Esophagus (tissue), 2 donors: ENCODE data around the gene SERGEF. TPM values are rescaled to one million over a fixed set of nuclear protein-coding genes. Genes with fewer than 3 reads are reported as not detected.

ENCODE experiments used
- H3K27ac ChIP-seq, 2 donors: one replicate each; pipeline ENCODE4 v1.5.1; 2013; ENCODE audit warnings: low read depth in 2 of 2, mild to moderate bottlenecking in 2 of 2, inconsistent platforms in 1 of 2, low read length in 1 of 2, moderate library complexity in 1 of 2
- H3K27me3 ChIP-seq, 2 donors: one replicate each; pipeline ENCODE4 v1.6.1; 2013; ENCODE audit warnings: low read length in 2 of 2, control low read depth in 1 of 2, mild to moderate bottlenecking in 1 of 2; ENCODE audit not compliant: insufficient read depth in 2 of 2, control insufficient read depth in 1 of 2
- H3K36me3 ChIP-seq, 2 donors: one replicate each; pipeline ENCODE4 v1.6.1; 2013; ENCODE audit warnings: low read length in 1 of 2; ENCODE audit not compliant: control insufficient read depth in 2 of 2, insufficient read depth in 2 of 2
- H3K4me1 ChIP-seq, 2 donors: one replicate each; pipeline ENCODE4 v1.6.1; 2013; ENCODE audit warnings: low read length in 1 of 2; ENCODE audit not compliant: control insufficient read depth in 2 of 2, insufficient read depth in 2 of 2
- H3K4me3 ChIP-seq, 2 donors: one replicate each; pipeline ENCODE4 v1.5.1; 2013; ENCODE audit warnings: low read length in 2 of 2, mild to moderate bottlenecking in 2 of 2, low read depth in 1 of 2, moderate library complexity in 1 of 2
- H3K9me3 ChIP-seq, 2 donors: one replicate each; pipeline ENCODE4 v1.6.1; 2013; ENCODE audit warnings: mild to moderate bottlenecking in 2 of 2, low read depth in 1 of 2, low read length in 1 of 2, moderate library complexity in 1 of 2; ENCODE audit not compliant: control insufficient read depth in 2 of 2, insufficient read depth in 1 of 2
- WGBS, 2 donors: extraction: QIAGEN DNeasy Blood & Tissue Kit; methylation state at CpG; one replicate each; pipeline ENCODE4 v1.1.7; 2013; 5-methylcytosine and 5-hydroxymethylcytosine counted together
- polyA plus RNA-seq, 2 donors: library from polyadenylated mRNA; stranded (reverse); fragments of 200-250 nt; gene quantifications; one replicate each; pipeline ENCODE4 v1.2.3, GENCODE V29; 2013
- donor health status: healthy with polysubstance abuse.
- donor health status: Bipolar disorder and iron deficiency.

SERGEF gene
- polyA plus RNA-seq, 2 donors, result 17.2 to 39.3 TPM

DNA sequence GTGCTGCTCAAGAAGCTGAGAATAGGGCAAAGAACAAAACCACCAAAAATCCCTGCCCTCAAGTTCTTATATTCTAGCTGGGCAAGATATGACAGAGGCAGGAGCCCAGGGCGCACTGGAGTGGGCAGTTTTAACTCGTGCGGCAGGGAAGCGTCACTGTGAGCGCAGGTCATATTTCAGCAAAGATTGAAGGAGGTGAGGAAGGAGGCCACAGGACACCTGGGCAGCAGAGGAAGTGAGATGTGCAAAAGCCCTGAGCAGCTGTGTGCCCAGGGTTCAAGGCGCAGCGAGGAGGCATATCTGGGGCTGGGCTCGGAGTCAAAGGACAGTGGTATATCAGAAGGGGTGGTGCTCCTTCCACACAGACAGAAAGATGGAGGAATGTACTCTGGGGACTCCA is 264.8 kb downstream of the SERGEF start:
- 84 to 89% methylated on average over 8 of the region's 8 CpGs for WGBS, 2 donors
- H3K9me3 ChIP-seq, result no peaks in the 10 kb centered on the region
- no peaks in the 10 kb centered on the region for H3K36me3 ChIP-seq
- H3K4me1 ChIP-seq, result peaks cover 0 to 2% of the 10 kb centered on the region in 2 donors
- no peaks in the 10 kb centered on the region for H3K27me3 ChIP-seq
- no peak overlapping the region for H3K27ac ChIP-seq
- H3K4me3 ChIP-seq, result no peak overlapping the region

DNA sequence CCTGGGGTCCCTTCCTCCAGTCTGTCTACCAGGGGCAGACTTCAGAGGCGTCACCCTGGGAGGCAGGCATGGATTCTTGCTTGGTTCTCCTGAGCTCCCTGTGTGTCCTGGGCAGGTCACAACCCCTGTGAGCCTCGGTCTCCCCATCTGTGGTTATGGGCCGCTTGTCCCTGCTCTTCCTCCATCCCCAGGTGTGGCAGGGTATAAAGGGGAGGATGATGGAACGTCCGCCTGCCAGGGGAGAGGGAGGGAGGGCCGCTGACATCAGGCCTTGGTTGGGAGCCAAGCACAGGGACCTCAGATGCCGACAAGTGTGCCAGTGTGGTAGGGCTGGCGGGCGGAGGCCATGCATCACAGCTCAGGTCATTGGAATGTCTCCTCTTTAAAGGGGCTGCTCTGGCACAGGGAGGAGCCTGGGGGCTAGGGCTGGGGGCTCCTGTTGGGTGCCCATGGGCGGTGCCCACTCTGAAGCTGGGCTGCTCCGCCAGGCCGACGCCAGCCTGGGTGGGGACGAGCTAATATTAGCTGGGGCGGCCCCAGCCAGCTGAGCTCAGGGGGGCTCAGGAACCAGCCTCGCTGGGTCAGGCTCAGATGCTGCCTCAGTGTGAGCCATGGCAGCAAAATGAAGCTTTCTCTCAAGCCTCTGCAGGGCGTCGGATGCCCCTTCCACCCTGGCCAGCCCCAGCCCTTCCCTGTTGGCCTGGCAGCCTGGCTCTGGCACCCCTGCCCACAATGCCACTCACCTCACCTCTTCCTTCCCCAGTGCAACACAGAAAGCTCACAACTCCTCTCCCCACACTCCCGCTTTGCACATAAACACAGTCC is 265.5 kb downstream of the SERGEF start:
- Histone ChIP-seq H3K27ac (no peak overlapping the region), H3K4me3 (no peak overlapping the region), H3K4me1 (peaks cover 0 to 2% of the 10 kb centered on the region in 2 donors), H3K27me3 (no peaks in the 10 kb centered on the region), H3K9me3 (no peaks in the 10 kb centered on the region), H3K36me3 (no peaks in the 10 kb centered on the region)
- 77 to 80% methylated on average over 19 of the region's 19 CpGs for WGBS, 2 donors

DNA sequence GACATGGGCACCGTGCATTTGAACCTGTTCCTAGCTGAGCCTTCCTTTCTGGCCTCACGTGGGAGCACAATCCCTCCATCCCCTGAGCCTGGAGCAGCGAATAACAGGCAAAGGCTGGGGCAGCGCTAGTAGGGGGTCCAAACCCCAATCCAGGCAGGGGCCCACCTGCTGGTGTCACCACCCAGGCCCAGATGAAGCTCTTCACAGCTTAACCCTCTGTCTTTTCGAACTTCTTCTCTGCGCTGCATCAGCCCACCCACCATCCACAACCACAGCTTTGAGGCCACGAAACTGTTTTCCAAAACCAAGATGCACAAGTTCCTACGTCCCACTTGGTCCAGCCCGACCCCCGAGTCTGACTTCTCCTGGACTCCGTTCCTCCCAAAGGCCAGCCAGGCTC is 266.8 kb downstream of the SERGEF start:
- no peaks in the 10 kb centered on the region for H3K36me3 ChIP-seq
- H3K27ac ChIP-seq, result no peak overlapping the region
- no peaks in the 10 kb centered on the region for H3K27me3 ChIP-seq
- H3K4me1 ChIP-seq, result peaks cover 0 to 2% of the 10 kb centered on the region in 2 donors
- H3K4me3 ChIP-seq, result no peak overlapping the region
- 78 to 79% methylated on average over 11 of the region's 11 CpGs for WGBS, 2 donors
- peaks cover 0 to 2% of the 10 kb centered on the region in 2 donors for H3K9me3 ChIP-seq

DNA sequence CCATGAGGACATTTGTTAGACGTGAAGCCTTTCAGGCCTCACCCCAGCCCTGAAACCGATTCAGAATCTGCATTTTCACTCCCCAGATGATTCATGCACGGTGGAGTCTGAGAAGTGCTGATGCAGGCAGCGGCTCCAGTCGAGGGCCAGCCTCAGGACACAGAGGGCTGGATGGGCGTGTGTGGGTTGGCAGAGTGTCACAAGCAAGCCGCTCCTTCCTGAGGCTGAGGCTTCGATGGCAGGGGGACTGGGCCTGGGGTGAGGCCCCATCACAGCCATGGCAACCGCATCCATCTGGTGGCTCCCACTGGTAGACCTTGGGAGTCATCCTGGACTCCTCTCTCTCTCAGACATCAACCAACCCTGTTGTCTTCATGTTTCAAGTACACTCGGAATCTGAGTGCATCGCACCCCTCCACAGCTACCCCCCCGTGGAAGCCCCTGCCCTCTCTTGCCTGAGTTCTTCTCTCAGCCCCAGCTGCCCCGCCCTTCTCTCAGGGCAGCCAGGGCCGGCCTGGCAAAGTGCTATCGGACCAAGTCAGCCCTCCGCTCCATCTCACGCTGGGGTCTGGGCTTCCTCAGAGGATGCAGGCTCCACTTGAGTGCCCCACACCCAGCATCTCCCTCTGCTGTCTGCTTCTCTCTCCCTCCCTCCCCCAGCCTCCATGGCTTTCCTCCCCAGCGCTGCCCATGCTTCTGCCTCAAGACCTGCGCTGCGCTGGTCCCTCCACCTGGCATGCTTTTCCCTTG is 267.6 kb downstream of the SERGEF start:
- 77 to 78% methylated on average over 20 of the region's 20 CpGs for WGBS, 2 donors
- peaks cover 0 to 2% of the 10 kb centered on the region in 2 donors for H3K4me1 ChIP-seq
- peaks cover 0 to 2% of the 10 kb centered on the region in 2 donors for H3K9me3 ChIP-seq
- no peak overlapping the region for H3K27ac ChIP-seq
- H3K4me3 ChIP-seq, result no peak overlapping the region
- no peaks in the 10 kb centered on the region for H3K27me3 ChIP-seq
- H3K36me3 ChIP-seq, result no peaks in the 10 kb centered on the region

DNA sequence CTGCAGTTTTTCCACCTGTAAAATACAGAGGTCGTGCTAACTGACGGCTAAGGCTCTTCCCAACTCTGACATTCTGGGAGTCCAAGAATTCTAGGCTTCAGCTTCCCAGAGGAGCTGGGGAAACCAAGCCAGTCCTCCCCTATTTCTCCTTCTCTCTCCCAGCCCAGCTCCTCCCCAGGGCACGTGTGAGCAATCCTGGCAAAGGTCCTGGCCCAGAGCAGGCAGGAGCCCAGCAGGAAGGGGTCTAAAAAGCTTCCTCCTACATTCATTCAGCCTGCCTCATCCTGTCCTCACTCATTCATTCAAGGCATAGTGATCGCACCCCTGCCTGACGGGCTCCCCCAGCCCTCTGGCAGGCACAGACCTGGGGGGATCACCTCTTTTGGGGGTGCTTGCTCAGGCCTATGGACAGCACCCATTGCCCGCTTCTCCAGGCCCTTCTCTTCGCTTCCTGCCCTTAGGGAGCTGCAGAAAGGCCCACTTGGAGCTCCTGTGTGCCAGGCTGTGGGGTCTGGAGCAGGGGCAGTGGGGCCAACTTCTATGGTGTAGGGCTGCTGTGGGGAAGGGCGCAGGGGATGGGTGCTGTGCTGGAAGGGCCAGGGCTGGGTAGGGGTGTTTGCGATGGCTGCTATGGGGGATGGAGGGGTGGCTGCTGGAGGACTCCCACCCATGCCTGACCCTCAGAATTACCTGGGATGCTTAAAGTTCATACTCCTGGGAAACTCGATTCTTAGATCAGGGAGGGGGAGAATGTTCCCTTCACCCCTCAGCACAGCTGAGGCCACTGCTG is 268.5 kb downstream of the SERGEF start:
- Histone ChIP-seq H3K9me3 (peaks cover 0 to 2% of the 10 kb centered on the region in 2 donors), H3K27ac (no peak overlapping the region), H3K36me3 (no peaks in the 10 kb centered on the region), H3K4me1 (peaks cover 0 to 2% of the 10 kb centered on the region in 2 donors), H3K27me3 (no peaks in the 10 kb centered on the region), H3K4me3 (no peak overlapping the region)
- 63 to 66% methylated on average over 10 of the region's 10 CpGs for WGBS, 2 donors

DNA sequence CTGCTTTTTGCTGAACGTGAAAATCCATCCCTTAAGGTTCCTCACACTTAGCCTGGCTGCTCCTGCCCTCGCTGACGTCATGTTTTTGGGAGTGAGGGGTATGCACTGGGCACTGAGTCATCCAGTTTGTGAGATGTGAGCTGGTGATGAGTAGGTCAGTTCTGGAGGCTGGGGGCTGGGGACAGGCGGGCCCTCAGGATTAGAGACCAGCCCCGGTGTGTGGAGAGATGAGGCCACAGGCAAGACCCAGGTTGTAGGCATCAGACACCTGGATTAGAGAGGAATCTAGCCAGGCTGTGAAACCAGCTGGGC is 269.1 kb downstream of the SERGEF start:
- H3K4me1 ChIP-seq, result peaks cover 0 to 2% of the 10 kb centered on the region in 2 donors
- no peak overlapping the region for H3K27ac ChIP-seq
- H3K27me3 ChIP-seq, result no peaks in the 10 kb centered on the region
- H3K9me3 ChIP-seq, result peaks cover 0 to 2% of the 10 kb centered on the region in 2 donors
- H3K4me3 ChIP-seq, result no peak overlapping the region
- H3K36me3 ChIP-seq, result no peaks in the 10 kb centered on the region
- 69 to 70% methylated on average over 5 of the region's 5 CpGs for WGBS, 2 donors

DNA sequence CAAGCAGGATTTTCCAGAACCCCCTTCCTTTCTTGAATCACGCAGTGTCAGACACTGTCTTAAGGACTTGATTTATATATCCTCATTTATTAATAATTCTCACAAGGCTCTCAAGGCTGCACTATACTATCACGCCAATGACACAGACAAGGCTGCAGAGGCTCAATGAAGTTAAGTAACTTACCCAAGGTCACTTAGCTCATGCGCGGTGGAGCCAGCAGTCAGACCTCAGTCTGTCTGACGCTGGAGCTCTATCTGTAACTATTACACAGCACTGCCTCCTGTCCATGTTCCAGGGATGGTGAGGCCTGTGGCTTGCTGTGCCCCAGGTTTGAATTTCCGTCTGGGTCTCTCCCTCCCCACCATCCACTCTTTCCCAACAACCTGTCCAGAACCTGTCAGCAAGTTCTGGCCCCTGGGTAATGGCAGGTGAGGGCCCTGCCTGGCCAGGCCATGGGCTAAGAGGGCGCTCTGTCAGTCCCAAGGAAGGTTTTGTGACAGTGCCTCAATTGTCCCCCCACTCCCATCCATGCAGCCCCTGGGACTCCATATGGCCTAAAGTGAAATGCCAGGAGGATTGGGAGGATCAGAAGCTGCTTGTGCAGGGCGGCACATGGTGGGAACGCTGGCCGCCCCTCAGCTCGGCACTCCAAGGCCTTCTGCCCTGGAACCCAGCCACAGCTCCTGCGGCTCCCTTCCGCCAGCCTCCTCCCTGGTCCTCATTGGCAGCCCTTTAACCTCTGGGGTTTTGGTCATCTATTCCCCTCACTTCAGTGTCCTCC is 269.6 kb downstream of the SERGEF start:
- Histone ChIP-seq H3K4me1 (peaks cover 0 to 2% of the 10 kb centered on the region in 2 donors), H3K27ac (no peak overlapping the region), H3K9me3 (peaks cover 0 to 2% of the 10 kb centered on the region in 2 donors), H3K36me3 (no peaks in the 10 kb centered on the region), H3K27me3 (no peaks in the 10 kb centered on the region), H3K4me3 (no peak overlapping the region)
- WGBS, 2 donors, result 79 to 92% methylated on average over 13 of the region's 13 CpGs

DNA sequence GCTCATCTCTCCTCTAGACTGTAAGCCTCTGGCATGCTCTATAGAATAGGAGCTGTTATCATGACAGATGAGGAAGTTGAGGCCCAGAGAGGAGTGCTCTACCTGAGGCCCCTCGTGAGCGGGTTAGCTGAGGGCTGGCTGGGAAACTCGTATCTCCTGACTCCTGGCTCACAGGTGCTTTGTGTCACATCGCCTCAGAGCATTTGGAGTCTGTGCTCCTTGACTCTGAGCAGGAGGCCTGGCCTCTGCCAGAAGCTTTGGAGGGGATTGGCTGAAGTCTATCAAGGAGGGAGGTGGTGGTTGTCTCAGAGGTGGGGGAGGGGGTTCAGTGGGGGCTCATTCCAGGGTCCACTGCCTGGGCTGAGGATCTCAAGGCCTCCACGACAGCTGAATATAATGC is 270.8 kb downstream of the SERGEF start:
- Histone ChIP-seq H3K27ac (no peak overlapping the region), H3K4me3 (no peak overlapping the region), H3K9me3 (peaks cover 0 to 2% of the 10 kb centered on the region in 2 donors), H3K4me1 (peaks cover 0 to 2% of the 10 kb centered on the region in 2 donors), H3K36me3 (no peaks in the 10 kb centered on the region), H3K27me3 (peaks cover 0 to 3% of the 10 kb centered on the region in 2 donors)
- WGBS, 2 donors, result 67 to 75% methylated on average over 5 of the region's 5 CpGs

DNA sequence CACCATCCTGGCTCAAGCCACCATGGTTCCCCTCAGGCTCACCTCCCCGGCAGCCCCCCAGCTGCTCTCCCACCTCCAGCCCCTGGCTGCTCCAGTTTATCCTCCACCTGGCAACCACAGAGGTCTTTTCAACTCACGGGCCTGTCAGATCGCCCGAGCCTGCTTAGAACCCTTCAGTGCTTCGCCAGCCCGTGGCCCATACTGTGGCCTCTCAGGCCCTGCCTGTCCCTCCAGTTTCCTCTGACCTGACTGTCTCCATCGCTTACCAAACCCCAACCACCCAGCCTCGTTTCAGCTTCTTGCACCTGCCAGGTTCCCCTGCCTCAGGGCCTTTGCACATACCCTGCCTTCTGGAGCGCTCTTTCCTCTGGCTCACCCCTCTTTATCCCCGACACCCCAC is 271.4 kb downstream of the SERGEF start:
- WGBS, 2 donors, result 88 to 90% methylated on average over 10 of the region's 10 CpGs

More for the DNA sequence above, 271.4 kb downstream of the SERGEF start:
- peaks cover 0 to 2% of the 10 kb centered on the region in 2 donors for H3K9me3 ChIP-seq
- H3K27me3 ChIP-seq, result peaks cover 2 to 5% of the 10 kb centered on the region in 2 donors
- H3K27ac ChIP-seq, result no peak overlapping the region
- peaks cover 0 to 2% of the 10 kb centered on the region in 2 donors for H3K4me1 ChIP-seq
- no peaks in the 10 kb centered on the region for H3K36me3 ChIP-seq
- no peak overlapping the region for H3K4me3 ChIP-seq
